GF-D8 (cell line): ENCODE measurements around the gene LOX.

Source experiments
- DNase-seq: peaks from one replicate; lab custom pipeline; 2025; lab: John Stamatoyannopoulos, UW

The LOX gene

GRCh38 chr5:122053181-122054109 lies 24.6 kb downstream of the LOX start:
- DNase-seq, result no peak

- DNase-seq, result no peak
Observed at GRCh38 chr5:122051569-122051968, 26.5 kb downstream of the LOX start.

- no peak for DNase-seq
Observed at GRCh38 chr5:122050959-122051358, 27.1 kb downstream of the LOX start.

GRCh38 chr5:122040636-122041302 lies 37.3 kb downstream of the LOX start:
- DNase-seq, result no peak

GRCh38 chr5:122036326-122036725 lies 41.7 kb downstream of the LOX start:
- DNase-seq, result no peak

GRCh38 chr5:122035913-122036312 lies 42.1 kb downstream of the LOX start:
- no peak for DNase-seq

- no peak for DNase-seq
Observed at GRCh38 chr5:122031836-122032235, 46.2 kb downstream of the LOX start.

GRCh38 chr5:122030251-122030650 lies 47.8 kb downstream of the LOX start:
- DNase-seq, result no peak

- DNase-seq, result no peak
Observed at GRCh38 chr5:122029818-122030217, 48.2 kb downstream of the LOX start.

- no peak for DNase-seq
Observed at GRCh38 chr5:122022966-122023365, 55.1 kb downstream of the LOX start.

- no peak for DNase-seq
Observed at GRCh38 chr5:122019919-122020590, 58.0 kb downstream of the LOX start.

GRCh38 chr5:122015471-122015870 lies 62.6 kb downstream of the LOX start:
- DNase-seq, result no peak

- DNase-seq, result no peak
Observed at GRCh38 chr5:122014236-122014935, 63.7 kb downstream of the LOX start.
